ENCODE measurements around the gene FHL1. TPM values are rescaled to one million over a fixed set of nuclear protein-coding genes. Genes with fewer than 3 reads are reported as not detected.

Gene FHL1
- total and polyA plus RNA-seq, 2 donors (not counting 3 experiments of a cell fraction or from before 2014, with no cell fraction given), result 50.6 to 59.4 TPM

DNA sequence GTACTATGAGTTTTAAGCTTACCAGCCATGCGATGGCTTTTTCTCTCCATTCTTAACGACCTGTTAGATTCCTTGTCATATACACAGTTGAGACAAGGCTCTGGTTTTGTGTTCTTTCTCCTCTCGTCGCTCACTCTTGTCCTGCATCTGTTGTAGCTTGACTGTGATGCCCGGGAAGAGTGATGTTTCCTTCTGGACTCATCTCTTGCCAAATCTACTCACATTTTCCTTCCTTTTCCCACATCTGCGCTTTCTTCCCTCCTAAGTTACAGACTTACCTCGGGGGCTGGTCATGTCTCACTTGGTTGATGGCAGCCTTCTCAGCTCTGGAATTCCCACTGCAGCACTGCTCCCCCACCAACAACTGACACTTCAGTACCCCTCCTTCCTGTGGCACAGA, 108.7 kb downstream of the FHL1 start:
- BruUV-seq (replicated peaks), result no TSS peak
- dilution Hi-C loops (cut with MboI; ENCODE audit: extremely low pct_ligation_motif_present, low sequenced_read_pairs), result no loop called here
- CTCF ChIA-PET, result interaction anchor here (0.7 to 1.6 kb wide), 3 partner anchors 13 to 228 kb away, joined by 3 to 9 read pairs (median 4); no protein-coding TSS in a partner anchor
- H3K9ac ChIP-seq (replicated peaks; ENCODE audit: extremely low read depth, insufficient read depth, low read length), result no peak overlapping the region
- H3K4me3 ChIP-seq (replicated peaks in 1 of 3; ENCODE audit: insufficient read depth in 1 of 3, low read depth in 1 of 3, low read length in 3 of 3), result no peak overlapping the region
- H3K9me1 ChIP-seq (replicated peaks; ENCODE audit: control insufficient read depth, extremely low read depth, insufficient read depth, low read length), result no peaks in the 10 kb centered on the region
- TF ChIP-seq POLR2AphosphoS5 (IDR thresholded peaks at IDR 0.05; ENCODE audit: insufficient read depth, low read depth, low read length) (no peak), FOS (IDR thresholded peaks at IDR 0.05; ENCODE audit: borderline replicate concordance, insufficient read depth, low read length) (no peak), MYC (IDR thresholded peaks at IDR 0.05; ENCODE audit: low read depth, low read length) (no peak), EZH2 (IDR thresholded peaks at IDR 0.05; ENCODE audit: borderline replicate concordance, low read depth, low read length, severe bottlenecking) (no peak), MAX (IDR thresholded peaks at IDR 0.05; ENCODE audit: insufficient read depth, insufficient read length) (no peak), POLR2A (IDR thresholded peaks at IDR 0.05; ENCODE audit: low read depth, low read length) (no peak), JUN (IDR thresholded peaks at IDR 0.05; ENCODE audit: borderline replicate concordance, insufficient read depth, insufficient read length, low read depth) (no peak), GATA2 (IDR thresholded peaks at IDR 0.05; ENCODE audit: insufficient read depth, insufficient read length, low read depth, low read length) (no peak)
- TF ChIP-seq, protein P1, sequence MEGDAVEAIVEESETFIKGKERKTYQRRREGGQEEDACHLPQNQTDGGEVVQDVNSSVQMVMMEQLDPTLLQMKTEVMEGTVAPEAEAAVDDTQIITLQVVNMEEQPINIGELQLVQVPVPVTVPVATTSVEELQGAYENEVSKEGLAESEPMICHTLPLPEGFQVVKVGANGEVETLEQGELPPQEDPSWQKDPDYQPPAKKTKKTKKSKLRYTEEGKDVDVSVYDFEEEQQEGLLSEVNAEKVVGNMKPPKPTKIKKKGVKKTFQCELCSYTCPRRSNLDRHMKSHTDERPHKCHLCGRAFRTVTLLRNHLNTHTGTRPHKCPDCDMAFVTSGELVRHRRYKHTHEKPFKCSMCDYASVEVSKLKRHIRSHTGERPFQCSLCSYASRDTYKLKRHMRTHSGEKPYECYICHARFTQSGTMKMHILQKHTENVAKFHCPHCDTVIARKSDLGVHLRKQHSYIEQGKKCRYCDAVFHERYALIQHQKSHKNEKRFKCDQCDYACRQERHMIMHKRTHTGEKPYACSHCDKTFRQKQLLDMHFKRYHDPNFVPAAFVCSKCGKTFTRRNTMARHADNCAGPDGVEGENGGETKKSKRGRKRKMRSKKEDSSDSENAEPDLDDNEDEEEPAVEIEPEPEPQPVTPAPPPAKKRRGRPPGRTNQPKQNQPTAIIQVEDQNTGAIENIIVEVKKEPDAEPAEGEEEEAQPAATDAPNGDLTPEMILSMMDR (IDR thresholded peaks at IDR 0.05; ENCODE audit: extremely low read depth in 1 of 2, insufficient read depth in 1 of 2, low read depth in 1 of 2, low read length in 2 of 2), result no peak
- intact Hi-C loops (cut with micrococcal nuclease), result no loop called here
- peaks cover 23% of the 10 kb centered on the region for H3K4me1 ChIP-seq (ENCODE audit: control insufficient read depth, extremely low read depth, insufficient read depth, low read length)
- POLR2A ChIA-PET, result no interaction called here
- H3K27ac ChIP-seq (ENCODE audit: insufficient read depth, low read depth, low read length), result no peak overlapping the region
- H3K4me2 ChIP-seq (ENCODE audit: insufficient read depth, low read length), result no peak overlapping the region
- FAIRE-seq (no peak), DNase-seq (ENCODE audit: low read depth, low spot score) (no peak)
- H3K79me2 ChIP-seq (ENCODE audit: control insufficient read depth, insufficient read depth, low read length), result no peaks in the 10 kb centered on the region
- no peaks in the 10 kb centered on the region for H3K27me3 ChIP-seq (ENCODE audit: control insufficient read depth in 2 of 2, insufficient read depth in 2 of 2, low read length in 2 of 2)
- no peaks in the 10 kb centered on the region for H3K36me3 ChIP-seq (ENCODE audit: control insufficient read depth in 2 of 2, extremely low read depth in 1 of 2, insufficient read depth in 2 of 2, low read length in 2 of 2)
- no peaks in the 10 kb centered on the region for H4K20me1 ChIP-seq (replicated peaks; ENCODE audit: control insufficient read depth, extremely low read depth, insufficient read depth, low read length)
- H3K9me3 ChIP-seq (replicated peaks; ENCODE audit: control insufficient read depth, insufficient read depth, low read length), result no peaks in the 10 kb centered on the region
- H2AFZ ChIP-seq (ENCODE audit: low read depth, low read length), result peak overlapping the region; percentile 38
